Stimulated activated CD4-positive, alpha-beta T cell treated with anti-CD3 and anti-CD28 coated beads, Interleukin-12 subunit alpha, Interleukin-12 subunit beta, amount 100 ng/mL, for 24 hours (primary cell): ENCODE results near the gene CFAP74.

Experiments
- DNase-seq, 2 experiments: peaks; one replicate each; pipeline ENCODE4 v3.0.0-alpha.2; 2020; ENCODE audit warnings: low read depth in 2 of 2

The CFAP74 gene

GRCh38 chr1:1971688-1972087 lies 31.9 kb downstream of the CFAP74 start:
- no peak for DNase-seq

- DNase-seq = no peak
These were observed 32.6 kb downstream of the CFAP74 start for GRCh38 chr1:1971017-1971416.

- no peak for DNase-seq
These were observed 33.5 kb downstream of the CFAP74 start for GRCh38 chr1:1969953-1970716.

GRCh38 chr1:1969505-1969900 lies 34.1 kb downstream of the CFAP74 start:
- DNase-seq = no peak

GRCh38 chr1:1968767-1969504 lies 34.6 kb downstream of the CFAP74 start:
- DNase-seq = no peak

GRCh38 chr1:1967879-1968278 lies 35.7 kb downstream of the CFAP74 start:
- DNase-seq = no peak

- DNase-seq = no peak
These were observed 36.4 kb downstream of the CFAP74 start for GRCh38 chr1:1967151-1967550.

GRCh38 chr1:1966071-1966740 lies 37.4 kb downstream of the CFAP74 start:
- no peak for DNase-seq

- no peak for DNase-seq
These were observed 38.0 kb downstream of the CFAP74 start for GRCh38 chr1:1965546-1965945.

- DNase-seq = no peak
These were observed 38.8 kb downstream of the CFAP74 start for GRCh38 chr1:1964811-1965210.

GRCh38 chr1:1963570-1963969 lies 40.0 kb downstream of the CFAP74 start:
- DNase-seq = no peak

GRCh38 chr1:1962752-1963151 lies 40.8 kb downstream of the CFAP74 start:
- DNase-seq = no peak

GRCh38 chr1:1960480-1961196 lies 42.9 kb downstream of the CFAP74 start:
- no peak for DNase-seq

- DNase-seq = peak; percentile 47 to 79
These were observed 43.6 kb downstream of the CFAP74 start for GRCh38 chr1:1959840-1960479.

GRCh38 chr1:1959459-1959839 lies 44.1 kb downstream of the CFAP74 start:
- no peak for DNase-seq

- no peak for DNase-seq
These were observed 45.5 kb downstream of the CFAP74 start for GRCh38 chr1:1958071-1958541.

GRCh38 chr1:1957533-1957961 lies 46.0 kb downstream of the CFAP74 start:
- DNase-seq = no peak

GRCh38 chr1:1956586-1957532 lies 46.7 kb downstream of the CFAP74 start:
- DNase-seq = no peak

- DNase-seq = no peak
These were observed 47.5 kb downstream of the CFAP74 start for GRCh38 chr1:1956101-1956500.

GRCh38 chr1:1955621-1956094 lies 47.9 kb downstream of the CFAP74 start:
- DNase-seq = no peak
